ENCODE data around the gene AXL. TPM values are rescaled to one million over a fixed set of nuclear protein-coding genes. Genes with fewer than 3 reads are reported as not detected.
"Not testable (repeated sequence)": the region's sequence is repeated elsewhere in the genome, so short reads cannot be mapped to it uniquely, and the experiment has no call there.

The AXL gene
- 1.8 TPM for polyA plus RNA-seq (2012; ENCODE audit: insufficient read depth, insufficient read length, low read depth)

- DNase-seq: no peak
- TF ChIP-seq CTCF (IDR thresholded peaks at IDR 0.05; ENCODE audit: low read depth, low read length): no peak
- no peaks in the 10 kb centered on the region for H3K36me3 ChIP-seq
- H3K27me3 ChIP-seq: peaks cover 35% of the 10 kb centered on the region
- H3K9me3 ChIP-seq: no peaks in the 10 kb centered on the region
- H3K4me3 ChIP-seq (ENCODE audit: low read depth, low read length): no peak within 1 kb of the TSS
- no peaks in the 10 kb centered on the region for H3K4me1 ChIP-seq
These were observed at the start of gene AXL for GRCh38 chr19:41218615-41219507. Gene AXL (plus strand): TSS chr19:41219223. CDS start chr19:41219393, 170 bp downstream.

GRCh38 chr19:41172297-41173164 is 46.5 kb upstream of the AXL start:
- TF ChIP-seq CTCF (IDR thresholded peaks at IDR 0.05; ENCODE audit: low read depth, low read length): no peak

GRCh38 chr19:41174297-41174928 is 44.6 kb upstream of the AXL start:
- H3K27me3 ChIP-seq: no peaks in the 10 kb centered on the region
- H3K9me3 ChIP-seq: no peaks in the 10 kb centered on the region
- no peaks in the 10 kb centered on the region for H3K36me3 ChIP-seq
- TF ChIP-seq CTCF (IDR thresholded peaks at IDR 0.05; ENCODE audit: low read depth, low read length): no peak
- no peak overlapping the region for H3K4me3 ChIP-seq (ENCODE audit: low read depth, low read length)
- no peak for DNase-seq
- no peaks in the 10 kb centered on the region for H3K4me1 ChIP-seq

More at GRCh38 chr19:41172297-41173164, 46.5 kb upstream of the AXL start:
- Histone ChIP-seq H3K36me3 (no peaks in the 10 kb centered on the region), H3K9me3 (no peaks in the 10 kb centered on the region), H3K4me1 (no peaks in the 10 kb centered on the region), H3K4me3 (ENCODE audit: low read depth, low read length) (no peak overlapping the region), H3K27me3 (no peaks in the 10 kb centered on the region)
- no peak for DNase-seq

GRCh38 chr19:41175801-41176777 is 42.9 kb upstream of the AXL start:
- Histone ChIP-seq H3K4me1 (no peaks in the 10 kb centered on the region), H3K9me3 (no peaks in the 10 kb centered on the region), H3K36me3 (no peaks in the 10 kb centered on the region), H3K27me3 (no peaks in the 10 kb centered on the region), H3K4me3 (ENCODE audit: low read depth, low read length) (no peak overlapping the region)
- DNase-seq: no peak
- no peak for TF ChIP-seq CTCF (IDR thresholded peaks at IDR 0.05; ENCODE audit: low read depth, low read length)

GRCh38 chr19:41180173-41180572 is 38.9 kb upstream of the AXL start:
- H3K9me3 ChIP-seq; H3K4me1 ChIP-seq; H3K36me3 ChIP-seq; H3K4me3 ChIP-seq (ENCODE audit: low read depth, low read length); H3K27me3 ChIP-seq; DNase-seq: not testable (repeated sequence)

All from BE2C (cell line).